GM19025 (cell line): ENCODE measurements around the gene SENP1.

Source experiments
- ATAC-seq: cut with Tn5 transposase; IDR thresholded peaks from one replicate; pipeline ENCODE4 v1.9.1; 2021; ENCODE audit warnings: mild to moderate bottlenecking, low read depth, moderate library complexity; ENCODE audit not compliant: unreplicated experiment

Gene SENP1

GRCh38 chr12:48003226-48004052 is 102.4 kb downstream of the SENP1 start:
- ATAC-seq = no peak

- no peak for ATAC-seq
Measured at GRCh38 chr12:48002773-48003218, 103.1 kb downstream of the SENP1 start.

- no peak for ATAC-seq
Measured at GRCh38 chr12:48002414-48002730, 103.5 kb downstream of the SENP1 start.

- ATAC-seq = no peak
Measured at GRCh38 chr12:48001505-48002413, 104.1 kb downstream of the SENP1 start.

GRCh38 chr12:48000878-48001504 is 104.9 kb downstream of the SENP1 start:
- no peak for ATAC-seq

GRCh38 chr12:47999816-48000215 is 106.1 kb downstream of the SENP1 start:
- ATAC-seq = no peak

- ATAC-seq = no peak
Measured at GRCh38 chr12:47997321-47997720, 108.6 kb downstream of the SENP1 start.

GRCh38 chr12:47995981-47996401 is 109.9 kb downstream of the SENP1 start:
- no peak for ATAC-seq

- ATAC-seq = no peak
Measured at GRCh38 chr12:47993491-47993890, 112.4 kb downstream of the SENP1 start.
